Omental fat pad (tissue), 4 donors: Measurements from ENCODE around the gene CCDC107. TPM values are rescaled to one million over a fixed set of nuclear protein-coding genes. Genes with fewer than 3 reads are reported as not detected.
A peak's percentile ranks its signal among the peaks of the same experiment; 100 is the strongest.

Experiments used
- ATAC-seq: fragments of 150-250 bp; one replicate; pipeline ENCODE4 v1.9.1; 2016; ENCODE audit warnings: mild to moderate bottlenecking, moderate library complexity; ENCODE audit not compliant: low FRiP score
- DNase-seq: peaks from one replicate; pipeline ENCODE4 v3.0.0-alpha.2; 2019; ENCODE audit warnings: low spot score
- total RNA-seq, 4 donors: library from RNA; depleted of rRNA; stranded (reverse); fragments of >200 nt; gene quantifications; one replicate each; pipeline ENCODE4 v1.1.0, GENCODE V29; 2016
- TF ChIP-seq, protein P1 (sequence below), 3 donors: fragments of 450-650 bp; IDR thresholded peaks; one replicate each; pipeline ENCODE4 v1.5.1; 2016 to 2017; ENCODE audit warnings: antibody characterized with exemption in 3 of 3, mild to moderate bottlenecking in 3 of 3, moderate library complexity in 2 of 3

CCDC107 gene
- total RNA-seq, 4 donors from 2014 or later, result 35.8 to 108 (median 52.5) TPM

DNA sequence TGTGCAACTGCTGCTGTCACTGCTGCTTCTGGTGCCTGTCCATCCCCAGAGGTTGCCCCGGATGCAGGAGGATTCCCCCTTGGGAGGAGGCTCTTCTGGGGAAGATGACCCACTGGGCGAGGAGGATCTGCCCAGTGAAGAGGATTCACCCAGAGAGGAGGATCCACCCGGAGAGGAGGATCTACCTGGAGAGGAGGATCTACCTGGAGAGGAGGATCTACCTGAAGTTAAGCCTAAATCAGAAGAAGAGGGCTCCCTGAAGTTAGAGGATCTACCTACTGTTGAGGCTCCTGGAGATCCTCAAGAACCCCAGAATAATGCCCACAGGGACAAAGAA is 15.9 kb downstream of the CCDC107 start:
- TF ChIP-seq, protein P1, sequence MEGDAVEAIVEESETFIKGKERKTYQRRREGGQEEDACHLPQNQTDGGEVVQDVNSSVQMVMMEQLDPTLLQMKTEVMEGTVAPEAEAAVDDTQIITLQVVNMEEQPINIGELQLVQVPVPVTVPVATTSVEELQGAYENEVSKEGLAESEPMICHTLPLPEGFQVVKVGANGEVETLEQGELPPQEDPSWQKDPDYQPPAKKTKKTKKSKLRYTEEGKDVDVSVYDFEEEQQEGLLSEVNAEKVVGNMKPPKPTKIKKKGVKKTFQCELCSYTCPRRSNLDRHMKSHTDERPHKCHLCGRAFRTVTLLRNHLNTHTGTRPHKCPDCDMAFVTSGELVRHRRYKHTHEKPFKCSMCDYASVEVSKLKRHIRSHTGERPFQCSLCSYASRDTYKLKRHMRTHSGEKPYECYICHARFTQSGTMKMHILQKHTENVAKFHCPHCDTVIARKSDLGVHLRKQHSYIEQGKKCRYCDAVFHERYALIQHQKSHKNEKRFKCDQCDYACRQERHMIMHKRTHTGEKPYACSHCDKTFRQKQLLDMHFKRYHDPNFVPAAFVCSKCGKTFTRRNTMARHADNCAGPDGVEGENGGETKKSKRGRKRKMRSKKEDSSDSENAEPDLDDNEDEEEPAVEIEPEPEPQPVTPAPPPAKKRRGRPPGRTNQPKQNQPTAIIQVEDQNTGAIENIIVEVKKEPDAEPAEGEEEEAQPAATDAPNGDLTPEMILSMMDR (IDR thresholded peaks at IDR 0.05), result no peak
- ATAC-seq (no peak), DNase-seq (no peak)

DNA sequence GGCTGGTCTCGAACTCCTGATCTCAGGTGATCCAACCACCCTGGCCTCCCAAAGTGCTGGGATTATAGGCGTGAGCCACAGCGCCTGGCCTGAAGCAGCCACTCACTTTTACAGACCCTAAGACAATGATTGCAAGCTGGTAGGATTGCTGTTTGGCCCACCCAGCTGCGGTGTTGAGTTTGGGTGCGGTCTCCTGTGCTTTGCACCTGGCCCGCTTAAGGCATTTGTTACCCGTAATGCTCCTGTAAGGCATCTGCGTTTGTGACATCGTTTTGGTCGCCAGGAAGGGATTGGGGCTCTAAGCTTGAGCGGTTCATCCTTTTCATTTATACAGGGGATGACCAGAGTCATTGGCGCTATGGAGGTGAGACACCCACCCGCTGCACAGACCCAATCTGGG is 17.1 kb downstream of the CCDC107 start:
- ATAC-seq, result peak; percentile 5
- DNase-seq, result no peak
- TF ChIP-seq, protein P1 (IDR thresholded peaks at IDR 0.05), result no peak

DNA sequence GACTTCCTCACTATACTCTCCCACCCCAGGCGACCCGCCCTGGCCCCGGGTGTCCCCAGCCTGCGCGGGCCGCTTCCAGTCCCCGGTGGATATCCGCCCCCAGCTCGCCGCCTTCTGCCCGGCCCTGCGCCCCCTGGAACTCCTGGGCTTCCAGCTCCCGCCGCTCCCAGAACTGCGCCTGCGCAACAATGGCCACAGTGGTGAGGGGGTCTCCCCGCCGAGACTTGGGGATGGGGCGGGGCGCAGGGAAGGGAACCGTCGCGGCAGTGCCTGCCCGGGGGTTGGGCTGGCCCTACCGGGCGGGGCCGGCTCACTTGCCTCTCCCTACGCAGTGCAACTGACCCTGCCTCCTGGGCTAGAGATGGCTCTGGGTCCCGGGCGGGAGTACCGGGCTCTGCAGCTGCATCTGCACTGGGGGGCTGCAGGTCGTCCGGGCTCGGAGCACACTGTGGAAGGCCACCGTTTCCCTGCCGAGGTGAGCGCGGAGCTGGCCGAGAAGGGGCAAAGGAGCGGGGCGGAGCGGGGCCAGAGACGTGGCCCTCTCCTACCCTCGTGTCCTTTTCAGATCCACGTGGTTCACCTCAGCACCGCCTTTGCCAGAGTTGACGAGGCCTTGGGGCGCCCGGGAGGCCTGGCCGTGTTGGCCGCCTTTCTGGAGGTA is 17.8 kb downstream of the CCDC107 start:
- TF ChIP-seq, protein P1 (IDR thresholded peaks at IDR 0.05), result no peak
- ATAC-seq (peak; percentile 21), DNase-seq (no peak)

DNA sequence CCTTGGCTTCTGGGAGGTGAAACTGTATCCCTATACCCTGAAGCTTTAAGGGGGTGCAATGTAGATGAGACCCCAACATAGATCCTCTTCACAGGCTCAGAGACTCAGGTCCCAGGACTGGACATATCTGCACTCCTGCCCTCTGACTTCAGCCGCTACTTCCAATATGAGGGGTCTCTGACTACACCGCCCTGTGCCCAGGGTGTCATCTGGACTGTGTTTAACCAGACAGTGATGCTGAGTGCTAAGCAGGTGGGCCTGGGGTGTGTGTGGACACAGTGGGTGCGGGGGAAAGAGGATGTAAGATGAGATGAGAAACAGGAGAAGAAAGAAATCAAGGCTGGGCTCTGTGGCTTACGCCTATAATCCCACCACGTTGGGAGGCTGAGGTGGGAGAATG is 21.0 kb downstream of the CCDC107 start:
- TF ChIP-seq, protein P1 (IDR thresholded peaks at IDR 0.05), result no peak
- DNase-seq, result no peak
- ATAC-seq, result no peak

DNA sequence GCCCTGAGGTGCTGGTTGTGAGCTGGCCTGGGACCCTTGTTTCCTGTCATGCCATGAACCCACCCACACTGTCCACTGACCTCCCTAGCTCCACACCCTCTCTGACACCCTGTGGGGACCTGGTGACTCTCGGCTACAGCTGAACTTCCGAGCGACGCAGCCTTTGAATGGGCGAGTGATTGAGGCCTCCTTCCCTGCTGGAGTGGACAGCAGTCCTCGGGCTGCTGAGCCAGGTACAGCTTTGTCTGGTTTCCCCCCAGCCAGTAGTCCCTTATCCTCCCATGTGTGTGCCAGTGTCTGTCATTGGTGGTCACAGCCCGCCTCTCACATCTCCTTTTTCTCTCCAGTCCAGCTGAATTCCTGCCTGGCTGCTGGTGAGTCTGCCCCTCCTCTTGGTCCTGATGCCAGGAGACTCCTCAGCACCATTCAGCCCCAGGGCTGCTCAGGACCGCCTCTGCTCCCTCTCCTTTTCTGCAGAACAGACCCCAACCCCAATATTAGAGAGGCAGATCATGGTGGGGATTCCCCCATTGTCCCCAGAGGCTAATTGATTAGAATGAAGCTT is 21.8 kb downstream of the CCDC107 start:
- TF ChIP-seq, protein P1 (IDR thresholded peaks at IDR 0.05), result no peak
- DNase-seq (no peak), ATAC-seq (no peak)

DNA sequence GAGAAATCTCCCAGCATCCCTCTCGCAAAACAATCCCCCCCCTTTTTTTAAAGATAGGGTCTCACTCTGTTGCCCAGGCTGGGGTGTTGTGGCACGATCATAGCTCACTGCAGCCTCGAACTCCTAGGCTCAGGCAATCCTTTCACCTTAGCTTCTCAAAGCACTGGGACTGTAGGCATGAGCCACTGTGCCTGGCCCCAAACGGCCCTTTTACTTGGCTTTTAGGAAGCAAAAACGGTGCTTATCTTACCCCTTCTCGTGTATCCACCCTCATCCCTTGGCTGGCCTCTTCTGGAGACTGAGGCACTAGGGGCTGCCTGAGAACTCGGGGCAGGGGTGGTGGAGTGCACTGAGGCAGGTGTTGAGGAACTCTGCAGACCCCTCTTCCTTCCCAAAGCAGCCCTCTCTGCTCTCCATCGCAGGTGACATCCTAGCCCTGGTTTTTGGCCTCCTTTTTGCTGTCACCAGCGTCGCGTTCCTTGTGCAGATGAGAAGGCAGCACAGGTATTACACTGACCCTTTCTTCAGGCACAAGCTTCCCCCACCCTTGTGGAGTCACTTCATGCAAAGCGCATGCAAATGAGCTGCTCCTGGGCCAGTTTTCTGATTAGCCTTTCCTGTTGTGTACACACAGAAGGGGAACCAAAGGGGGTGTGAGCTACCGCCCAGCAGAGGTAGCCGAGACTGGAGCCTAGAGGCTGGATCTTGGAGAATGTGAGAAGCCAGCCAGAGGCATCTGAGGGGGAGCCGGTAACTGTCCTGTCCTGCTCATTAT is 22.4 kb downstream of the CCDC107 start:
- TF ChIP-seq, protein P1 (IDR thresholded peaks at IDR 0.05), result no peak
- ATAC-seq (no peak), DNase-seq (no peak)
